Transverse colon (tissue), 4 donors: ENCODE measurements around the gene C1orf21. TPM values are rescaled to one million over a fixed set of nuclear protein-coding genes. Genes with fewer than 3 reads are reported as not detected.

ENCODE experiments used
- DNase-seq: peaks from one replicate; pipeline ENCODE4 v3.0.0-alpha.2; 2019
- H3K27ac ChIP-seq, 4 donors: fragments of 200-600 bp; sonication (generic); 2 replicates each; pipeline ENCODE4 v1.5.1; 2016 to 2018; ENCODE audit warnings: inconsistent platforms in 4 of 4
- H3K27me3 ChIP-seq: fragments of 200-600 bp; sonication (generic); 2 replicates; pipeline ENCODE4 v1.5.1; 2017; ENCODE audit warnings: inconsistent platforms
- H3K36me3 ChIP-seq, 4 donors: fragments of 200-600 bp; sonication (generic); 2 replicates each; pipeline ENCODE4 v1.5.1; 2017 to 2019; ENCODE audit warnings: inconsistent platforms in 4 of 4
- H3K4me1 ChIP-seq, 4 donors: fragments of 200-600 bp; sonication (generic); 2 replicates each; pipeline ENCODE4 v1.5.1; 2017 to 2020; ENCODE audit warnings: inconsistent platforms in 4 of 4
- H3K4me3 ChIP-seq, 4 donors: fragments of 200-600 bp; sonication (generic); 1 replicate in 1 of 4; 2 replicates in 3 of 4; pipeline versions ENCODE4 v1.5.1 to v1.6.1; 2017 to 2019; ENCODE audit warnings: inconsistent platforms in 4 of 4
- H3K9me3 ChIP-seq, 2 donors: fragments of 200-600 bp; sonication (generic); 2 replicates each; pipeline ENCODE4 v1.5.1; 2017 to 2019; ENCODE audit warnings: inconsistent platforms in 2 of 2
- CTCF ChIP-seq, 5 experiments: fragments of 200-600 bp in 3 of 5; fragments of 450-650 bp in 2 of 5; sonication (generic) in 3 of 5; IDR thresholded peaks; 1 replicate in 2 of 5; 2 replicates in 3 of 5; pipeline ENCODE4 v1.5.1; 2016 to 2017; ENCODE audit warnings: antibody characterized with exemption in 5 of 5, inconsistent platforms in 3 of 5, mild to moderate bottlenecking in 2 of 5, moderate library complexity in 1 of 5
- EP300 ChIP-seq: sonication (generic); formaldehyde crosslinking; IDR thresholded peaks from one replicate; pipeline ENCODE4 v1.6.1; 2017; ENCODE audit warnings: antibody characterized with exemption, low read depth
- POLR2A ChIP-seq: fragments of 450-650 bp; IDR thresholded peaks from one replicate; pipeline ENCODE4 v1.6.1; 2016; ENCODE audit warnings: antibody characterized with exemption, mild to moderate bottlenecking, moderate library complexity
- POLR2AphosphoS5 ChIP-seq, 3 donors: sonication (generic); formaldehyde crosslinking; IDR thresholded peaks; one replicate each; pipeline ENCODE4 v1.6.1; 2016; ENCODE audit warnings: antibody characterized with exemption in 3 of 3
- WGBS, 2 donors: methylation state at CpG; one replicate each; pipeline ENCODE4 v1.1.5; 2018; ENCODE audit warnings: low coverage in 1 of 2; 5-methylcytosine and 5-hydroxymethylcytosine counted together
- in situ Hi-C, 4 donors: fragments of 200-750 bp; cut with MboI; loops; one replicate each; pipeline versions ENCODE4 v1.15.0 to v1.15.1; 2017; ENCODE audit warnings: low sequenced_read_pairs in 3 of 4, low pct_ligation_motif_present in 1 of 4, low pct_unique_long_range_greater_than_20kb in 1 of 4
- intact Hi-C: fragments of 100-400 bp; cut with DNase I; formaldehyde crosslinking; loops from one replicate; pipeline ENCODE4 v1.15.1; 2023; ENCODE audit warnings: low total_unique reads
- total RNA-seq, 4 donors: library from RNA; depleted of rRNA; stranded (reverse); fragments of >200 nt; gene quantifications; one replicate each; pipeline ENCODE4 v1.1.0, GENCODE V29; 2016

C1orf21 gene
- total RNA-seq, 4 donors from 2014 or later: 38.4 to 70.0 (median 62.4) TPM

- H3K27ac ChIP-seq: peak overlapping the region in 1 of 4 donors; percentile 48
These were observed 176.5 kb downstream of the C1orf21 start for GRCh38 chr1:184563308-184563707.

GRCh38 chr1:184567009-184567408, 180.2 kb downstream of the C1orf21 start:
- TF ChIP-seq POLR2AphosphoS5 (IDR thresholded peaks at IDR 0.05): no peak
- TF ChIP-seq EP300: no peak
- no peak for TF ChIP-seq POLR2A
- TF ChIP-seq CTCF (IDR thresholded peaks at IDR 0.05): no peak
- no peak overlapping the region for H3K27ac ChIP-seq
- no peaks in the 10 kb centered on the region for H3K36me3 ChIP-seq
- peaks cover 8 to 28% (median 19%) of the 10 kb centered on the region in 4 donors for H3K4me1 ChIP-seq
- DNase-seq: no peak
- H3K9me3 ChIP-seq: no peaks in the 10 kb centered on the region
- in situ Hi-C loops (loop anchor here in 2 of 4 donors (25.0 kb wide), 2 partner anchors 180 to 480 kb away; partner anchors contain the start of gene C1orf21 (in 1 of the 2)), intact Hi-C loops (loop anchor here (10.0 kb wide), 1 partner anchor 182 kb away; the partner anchor contains the start of gene C1orf21)
- WGBS, 2 donors: 88% methylated on average over 1 of the region's 1 CpG; no CpG with 5 or more reads in 1 of the 2 donors
- no peak overlapping the region for H3K4me3 ChIP-seq
- no peaks in the 10 kb centered on the region for H3K27me3 ChIP-seq

More at GRCh38 chr1:184563308-184563707, 176.5 kb downstream of the C1orf21 start:
- peaks cover 10 to 33% (median 22%) of the 10 kb centered on the region in 4 donors for H3K4me1 ChIP-seq
- H3K9me3 ChIP-seq: no peaks in the 10 kb centered on the region
- no peak for DNase-seq
- no peak for TF ChIP-seq EP300
- no peak for TF ChIP-seq POLR2A
- no peak for TF ChIP-seq POLR2AphosphoS5 (IDR thresholded peaks at IDR 0.05)
- peak; percentile 29 to 44 (median 40) for TF ChIP-seq CTCF (IDR thresholded peaks at IDR 0.05)
- no peaks in the 10 kb centered on the region for H3K27me3 ChIP-seq
- WGBS, 2 donors: 14% methylated on average over 1 of the region's 1 CpG
- intact Hi-C loops (loop anchor here (10.0 kb wide), 1 partner anchor 179 kb away; the partner anchor contains the start of gene C1orf21), in situ Hi-C loops (loop anchor here in 2 of 4 donors (25.0 kb wide), 2 partner anchors 176 to 476 kb away; partner anchors contain the start of gene C1orf21 (in 1 of the 2))
- no peak overlapping the region for H3K4me3 ChIP-seq
- H3K36me3 ChIP-seq: no peaks in the 10 kb centered on the region

GRCh38 chr1:184567637-184568036, 180.8 kb downstream of the C1orf21 start:
- Histone ChIP-seq H3K27me3 (no peaks in the 10 kb centered on the region), H3K4me3 (no peak overlapping the region), H3K27ac (no peak overlapping the region), H3K36me3 (no peaks in the 10 kb centered on the region), H3K9me3 (no peaks in the 10 kb centered on the region), H3K4me1 (peaks cover 1 to 21% (median 13%) of the 10 kb centered on the region in 4 donors)
- no peak for DNase-seq
- intact Hi-C loops: loop anchor here (10.0 kb wide), 1 partner anchor 183 kb away; the partner anchor contains the start of gene C1orf21
- TF ChIP-seq POLR2A: no peak
- no peak for TF ChIP-seq EP300
- no peak for TF ChIP-seq CTCF (IDR thresholded peaks at IDR 0.05)
- TF ChIP-seq POLR2AphosphoS5 (IDR thresholded peaks at IDR 0.05): no peak
- in situ Hi-C loops: loop anchor here in 2 of 4 donors (25.0 kb wide), 2 partner anchors 180 to 480 kb away; partner anchors contain the start of gene C1orf21 (in 1 of the 2)
- 70 to 80% methylated on average over 2 of the region's 2 CpGs for WGBS, 2 donors

GRCh38 chr1:184568148-184568547, 181.3 kb downstream of the C1orf21 start:
- Histone ChIP-seq H3K36me3 (no peaks in the 10 kb centered on the region), H3K4me3 (no peak overlapping the region), H3K9me3 (no peaks in the 10 kb centered on the region), H3K4me1 (peaks cover 0 to 16% (median 8%) of the 10 kb centered on the region in 4 donors), H3K27ac (no peak overlapping the region), H3K27me3 (no peaks in the 10 kb centered on the region)
- intact Hi-C loops (loop anchor here (10.0 kb wide), 1 partner anchor 183 kb away; the partner anchor contains the start of gene C1orf21), in situ Hi-C loops (loop anchor here in 2 of 4 donors (25.0 kb wide), 2 partner anchors 181 to 481 kb away; partner anchors contain the start of gene C1orf21 (in 1 of the 2))
- no peak for TF ChIP-seq CTCF (IDR thresholded peaks at IDR 0.05)
- TF ChIP-seq POLR2AphosphoS5 (IDR thresholded peaks at IDR 0.05): no peak
- no peak for TF ChIP-seq POLR2A
- no peak for TF ChIP-seq EP300
- whole genome bisulfite sequencing, 2 donors: 77 to 80% methylated on average over 2 of the region's 2 CpGs
- DNase-seq: no peak
